GM11168 (cell line): ENCODE measurements around the gene NUAK2.
"Not testable (repeated sequence)": the region's sequence is repeated elsewhere in the genome, so short reads cannot be mapped to it uniquely, and the experiment has no call there.

Experiments
- in situ Hi-C: fragments of 300-500 bp; cut with MboI; formaldehyde crosslinking; loops from one replicate; pipeline ENCODE4 v1.12.0; 2022; ENCODE audit warnings: low sequenced_read_pairs; ENCODE audit not compliant: unreplicated experiment

Gene NUAK2

DNA sequence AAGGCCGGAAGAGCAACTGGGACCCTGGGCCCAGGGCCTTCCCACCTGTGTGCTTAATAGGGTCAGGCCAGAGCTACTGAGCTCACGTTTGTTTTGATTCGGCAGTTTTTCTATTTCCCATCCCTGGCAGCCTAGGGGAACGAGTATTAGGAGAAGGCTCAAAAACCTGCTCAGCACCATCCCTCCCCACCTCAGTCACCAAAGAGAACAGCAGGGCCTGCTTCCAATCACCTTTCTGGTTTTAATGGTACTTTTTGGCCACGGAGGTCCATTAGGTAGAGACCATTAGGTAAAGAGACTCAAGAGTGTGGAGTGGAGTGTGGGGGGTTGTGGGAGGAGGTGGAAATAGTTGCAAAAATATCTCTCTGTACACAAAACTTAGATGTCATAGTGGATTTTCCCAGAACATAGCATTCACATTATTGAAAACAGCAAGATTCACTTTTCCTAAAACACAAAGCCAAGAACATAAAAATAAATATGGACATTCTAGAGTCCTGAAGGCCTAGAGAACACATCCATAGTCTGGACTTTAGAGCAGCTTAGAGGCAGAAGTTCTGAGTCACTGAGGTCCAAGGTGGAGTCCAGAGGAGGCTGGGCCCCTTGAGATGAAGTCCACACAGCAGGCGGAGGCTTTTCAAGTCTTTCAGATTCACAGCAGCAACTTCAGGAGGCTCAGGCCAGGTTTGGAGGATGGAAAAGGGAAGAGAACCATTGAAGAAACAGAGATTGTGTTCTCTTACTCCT is 19.5 kb downstream of the NUAK2 start:
- in situ Hi-C loops, result no loop called here

DNA sequence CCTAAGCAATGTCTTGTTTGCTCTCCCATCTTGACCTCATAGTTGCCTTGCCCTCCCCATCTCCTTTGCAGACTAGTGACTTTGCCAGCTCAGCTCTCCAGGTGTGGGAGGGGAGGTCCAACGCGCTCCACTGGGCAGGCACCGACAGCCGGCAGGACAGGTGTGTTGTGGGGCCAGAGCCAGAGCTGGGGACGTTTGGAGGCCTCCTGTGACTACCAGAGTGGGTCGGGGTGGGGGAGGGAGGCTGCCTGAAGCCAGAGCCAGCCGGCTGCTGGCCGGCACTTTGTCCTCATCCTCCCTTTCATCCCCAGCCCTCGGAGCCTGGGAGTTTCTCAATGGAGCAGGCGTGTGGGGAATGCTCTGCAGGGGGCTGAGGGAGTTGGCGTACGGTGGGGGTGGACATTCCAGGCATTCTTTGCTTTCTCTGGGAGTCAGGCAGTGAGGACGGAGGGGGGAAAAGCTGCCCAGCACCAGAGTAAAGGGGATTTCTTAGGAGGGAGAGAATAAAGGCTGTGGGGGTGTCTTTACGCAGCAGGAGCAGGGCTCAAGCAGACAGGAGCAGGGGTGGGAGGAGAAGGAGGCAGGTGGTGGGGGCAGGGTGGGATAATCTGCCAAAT is 20.2 kb downstream of the NUAK2 start:
- in situ Hi-C loops, result no loop called here

DNA sequence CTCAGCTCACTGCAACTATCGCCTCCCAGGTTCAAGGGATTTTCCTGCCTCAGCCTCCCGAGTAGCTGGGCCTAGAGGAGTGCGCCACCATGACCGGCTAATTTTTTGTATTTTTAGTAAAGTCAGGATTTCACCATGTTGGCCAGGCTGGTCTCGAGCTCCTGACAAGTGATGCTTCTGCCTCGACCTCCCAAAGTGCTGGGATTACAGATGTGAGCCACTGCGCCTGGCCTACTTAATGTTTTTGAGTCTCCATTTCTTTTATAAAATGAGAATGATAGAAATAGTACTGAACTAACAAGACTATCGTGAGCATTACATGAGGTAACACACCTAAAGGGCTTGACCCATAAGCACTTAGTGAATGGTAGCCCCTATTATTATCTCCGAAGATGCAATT is 21.4 kb downstream of the NUAK2 start:
- in situ Hi-C loops, result no loop called here

DNA sequence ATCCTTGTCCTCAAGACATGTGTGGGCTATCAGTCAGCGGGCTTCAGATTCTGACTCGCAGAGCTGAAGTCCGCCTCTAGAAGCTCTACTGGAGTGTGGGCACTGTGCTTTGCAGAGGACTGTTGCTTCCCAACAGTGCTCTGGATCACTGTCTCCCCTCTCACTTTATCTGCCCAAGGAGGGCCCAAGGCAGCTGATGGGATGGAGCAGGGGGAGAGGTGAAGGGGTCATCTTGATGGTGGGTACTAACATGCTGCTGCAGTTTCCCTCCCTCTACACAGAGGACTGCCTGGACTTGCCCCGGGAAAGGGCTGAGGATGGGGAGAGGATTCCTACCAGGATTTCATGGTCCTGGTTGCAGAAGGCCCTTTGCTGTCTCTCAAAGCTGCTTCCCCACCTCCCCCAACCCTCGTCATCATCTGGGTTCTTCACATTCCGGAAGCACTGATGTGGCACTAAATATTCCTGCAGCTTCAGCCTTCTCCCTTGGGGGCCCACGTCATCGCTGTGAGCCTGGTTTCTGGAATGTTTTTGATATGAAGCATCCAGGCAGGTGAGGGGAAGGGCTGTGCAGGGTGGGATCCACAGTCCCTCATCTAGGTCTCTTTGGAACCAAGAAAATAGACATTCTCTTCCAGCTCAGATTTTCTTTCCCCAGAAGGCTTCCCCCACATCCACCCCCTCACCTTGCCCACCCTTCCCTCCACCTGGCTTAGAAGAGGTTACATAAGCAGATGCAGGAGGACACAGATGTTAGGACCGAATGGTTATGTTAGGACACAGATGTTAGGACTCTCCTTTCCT is 23.2 kb downstream of the NUAK2 start:
- in situ Hi-C loops, result no loop called here

DNA sequence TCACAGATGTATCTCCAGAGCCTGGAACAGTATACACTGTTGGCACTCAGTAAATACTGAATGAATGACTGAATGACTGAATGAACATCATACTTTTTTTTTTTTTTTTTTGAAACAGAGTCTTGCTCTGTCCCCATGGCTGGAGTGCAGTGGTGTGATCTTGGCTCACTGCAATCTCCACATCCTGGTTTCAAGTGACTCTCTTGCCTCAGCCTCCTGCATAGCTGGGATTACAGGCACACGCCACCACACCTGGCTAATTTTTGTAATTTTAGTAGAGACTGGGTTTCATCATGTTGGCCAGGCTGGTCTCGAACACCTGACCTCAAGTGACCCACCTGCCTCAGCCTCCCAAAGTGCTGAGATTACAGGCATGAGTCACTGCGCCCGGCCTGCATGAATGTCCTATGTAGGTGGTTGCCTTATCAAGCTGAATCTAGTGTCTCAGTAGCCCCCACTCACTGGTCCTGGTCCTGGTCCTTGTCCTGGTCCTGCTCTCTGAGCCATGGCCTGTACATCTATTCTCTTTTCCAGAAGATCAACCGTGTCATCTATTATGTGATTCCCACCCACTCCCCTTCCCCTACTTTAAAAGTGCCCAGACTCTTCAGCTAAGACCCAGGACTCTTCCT is 23.9 kb downstream of the NUAK2 start:
- in situ Hi-C loops, result not testable (repeated sequence)

DNA sequence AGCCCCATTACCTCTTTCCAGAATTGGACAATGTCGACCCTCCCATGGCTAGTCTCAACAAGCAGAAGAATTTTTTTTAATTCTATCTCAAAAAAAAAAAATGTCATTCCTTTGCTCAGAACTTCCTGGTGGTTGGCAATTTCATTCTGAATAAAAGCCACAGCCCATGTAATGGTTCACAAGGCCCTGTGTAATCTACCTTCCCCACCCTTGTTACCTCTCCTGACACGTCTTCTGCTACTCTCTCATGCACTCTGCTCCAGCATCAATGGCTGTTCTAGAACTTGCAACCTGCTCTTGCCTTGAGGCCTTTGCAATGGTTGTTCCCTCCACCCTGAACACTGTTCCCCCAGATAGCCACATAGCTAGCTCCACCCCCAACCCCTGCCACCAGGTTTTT is 25.4 kb downstream of the NUAK2 start:
- in situ Hi-C loops, result no loop called here

DNA sequence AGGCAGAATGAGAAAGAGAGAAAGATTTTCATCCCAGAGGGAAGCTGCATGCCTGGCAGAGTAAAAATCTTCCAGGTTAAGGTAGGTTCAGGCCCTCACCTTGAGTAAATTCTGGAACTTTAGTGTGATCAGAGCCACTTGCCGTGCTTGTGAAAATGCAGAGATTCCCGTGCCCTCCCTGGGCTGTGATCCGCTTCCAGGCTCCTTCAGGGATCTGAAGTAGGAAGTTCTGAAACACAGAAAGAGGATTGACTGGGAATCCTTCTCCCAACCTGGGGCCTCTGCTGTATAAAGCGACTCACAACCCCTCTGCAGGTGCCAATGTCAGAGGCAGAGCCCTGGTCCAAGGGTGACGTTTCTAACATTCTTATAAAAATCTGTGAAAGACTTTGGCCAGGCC is 26.6 kb downstream of the NUAK2 start:
- in situ Hi-C loops, result no loop called here

DNA sequence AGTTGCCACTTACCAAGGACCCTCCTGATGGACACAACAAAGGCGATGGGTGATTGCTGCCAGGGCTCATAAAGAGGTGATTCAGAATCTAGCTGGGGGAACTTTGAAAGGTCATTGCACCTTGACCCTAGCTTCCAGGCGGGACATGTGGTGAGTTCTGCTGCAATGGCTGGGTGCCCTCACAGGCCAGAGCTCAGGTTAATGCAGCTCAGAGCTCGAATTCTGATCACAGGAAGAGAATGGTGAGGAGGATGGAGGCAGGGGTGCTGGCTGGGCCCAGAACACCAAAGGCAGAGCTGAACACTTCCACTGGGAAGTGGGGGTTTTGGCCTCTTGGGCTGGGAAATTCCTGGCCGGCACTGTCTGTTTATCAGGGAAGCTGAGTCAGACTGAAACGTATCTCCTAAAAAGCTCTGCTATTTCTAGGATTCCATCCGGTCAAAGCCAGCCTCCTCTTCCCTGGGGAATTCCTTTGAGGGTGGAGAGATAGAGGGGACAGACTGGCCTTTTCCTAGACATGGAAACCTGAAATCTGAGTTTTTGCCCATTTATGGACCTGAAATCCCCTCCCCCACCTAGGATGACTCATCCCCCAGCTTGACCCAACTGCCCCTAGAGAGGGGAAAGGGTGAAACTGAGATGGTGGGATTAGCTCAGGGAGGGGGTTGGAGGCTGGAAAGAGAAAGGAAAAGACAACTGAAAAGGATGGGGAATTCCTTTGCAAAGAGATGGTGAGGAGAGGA is 27.2 kb downstream of the NUAK2 start:
- in situ Hi-C loops, result no loop called here

DNA sequence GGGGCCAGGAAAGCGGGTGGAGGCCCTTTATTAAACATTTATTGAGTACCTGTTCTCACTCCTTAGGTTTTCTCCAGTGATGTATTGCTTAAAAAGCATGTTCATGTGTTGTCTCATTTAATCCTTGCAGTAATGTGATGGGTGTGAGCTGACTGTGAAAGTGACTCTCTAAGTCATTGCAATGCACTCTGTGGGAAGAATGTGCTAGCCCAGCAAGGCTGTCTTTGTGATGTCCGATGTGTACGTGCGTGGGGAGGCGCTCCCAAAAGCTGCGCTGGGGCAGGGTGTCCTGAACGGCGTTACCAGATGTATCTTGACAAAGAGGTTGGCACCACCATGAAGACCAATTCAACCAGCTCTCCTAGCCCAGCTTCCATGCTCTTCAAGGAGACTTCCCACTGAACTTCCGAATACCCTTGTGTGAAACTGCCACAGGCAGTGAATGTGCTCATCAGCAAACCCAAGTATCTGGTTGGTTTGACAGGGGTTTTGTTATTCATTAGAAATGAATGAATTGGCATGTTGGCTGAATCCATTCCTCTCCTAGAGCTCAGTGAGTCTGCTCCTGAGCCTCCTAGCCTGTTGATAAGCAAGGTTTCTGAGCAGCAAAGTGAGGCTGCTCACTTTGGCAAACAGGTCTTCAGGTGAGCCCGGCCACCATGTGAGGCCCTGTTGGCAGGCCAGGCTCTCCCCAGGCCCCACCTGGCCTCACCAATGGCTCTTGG is 28.0 kb downstream of the NUAK2 start:
- in situ Hi-C loops, result no loop called here

DNA sequence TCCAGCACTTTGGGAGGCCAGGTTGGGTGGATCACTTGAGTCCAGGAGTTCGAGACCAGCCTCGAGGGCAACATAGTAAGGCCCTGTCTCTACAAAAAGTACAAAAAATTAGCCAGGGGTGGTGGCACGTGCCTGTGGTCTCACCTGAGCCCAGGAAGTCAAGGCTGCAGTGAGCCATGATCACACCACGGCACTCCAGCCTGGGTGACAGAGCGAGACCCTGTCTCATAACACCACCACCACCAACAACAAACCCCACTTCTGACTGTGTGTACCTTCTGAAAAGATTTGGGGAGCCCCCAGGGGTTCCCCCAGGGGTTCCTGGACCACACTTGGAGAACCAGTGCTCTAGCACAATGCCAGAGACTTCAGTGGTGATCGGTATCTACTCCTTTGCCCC is 29.9 kb downstream of the NUAK2 start:
- in situ Hi-C loops, result no loop called here

DNA sequence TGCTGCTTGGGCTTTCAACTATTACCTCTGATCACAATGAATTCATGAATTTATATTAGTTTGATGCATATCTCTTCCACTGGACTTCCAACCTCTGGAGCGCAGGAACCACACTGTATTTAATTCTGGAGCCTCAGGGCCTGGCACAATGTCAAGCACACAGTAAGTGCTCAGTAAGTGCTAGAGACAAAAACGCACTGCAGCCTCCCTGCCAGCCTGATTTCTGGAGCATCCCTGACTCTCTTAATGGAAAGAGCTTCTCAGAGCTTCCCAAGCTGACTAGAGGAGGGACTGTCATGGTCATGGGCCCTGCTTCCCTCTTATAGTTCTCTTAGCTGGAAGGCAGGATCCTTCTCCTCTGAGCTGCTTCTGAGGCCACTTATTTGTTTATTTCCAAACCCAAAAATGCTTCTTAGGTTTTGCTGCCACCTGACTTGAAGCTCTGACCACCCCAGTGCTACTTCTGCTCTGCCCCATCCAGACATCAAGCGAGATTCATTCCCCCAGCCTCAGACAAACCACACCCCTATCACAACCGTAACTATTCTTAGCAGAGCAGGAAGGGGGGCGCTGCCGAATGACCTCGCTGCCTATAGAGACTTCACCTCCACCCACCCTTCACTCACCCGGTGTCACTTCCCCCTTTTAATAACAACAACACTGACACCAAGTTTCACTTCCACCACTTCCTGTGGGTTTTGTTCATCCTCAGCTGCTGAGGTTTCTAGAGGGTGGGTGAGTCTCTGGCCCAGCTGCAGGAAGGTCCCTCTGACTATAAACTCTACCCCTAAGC is 33.6 kb downstream of the NUAK2 start:
- in situ Hi-C loops, result no loop called here

DNA sequence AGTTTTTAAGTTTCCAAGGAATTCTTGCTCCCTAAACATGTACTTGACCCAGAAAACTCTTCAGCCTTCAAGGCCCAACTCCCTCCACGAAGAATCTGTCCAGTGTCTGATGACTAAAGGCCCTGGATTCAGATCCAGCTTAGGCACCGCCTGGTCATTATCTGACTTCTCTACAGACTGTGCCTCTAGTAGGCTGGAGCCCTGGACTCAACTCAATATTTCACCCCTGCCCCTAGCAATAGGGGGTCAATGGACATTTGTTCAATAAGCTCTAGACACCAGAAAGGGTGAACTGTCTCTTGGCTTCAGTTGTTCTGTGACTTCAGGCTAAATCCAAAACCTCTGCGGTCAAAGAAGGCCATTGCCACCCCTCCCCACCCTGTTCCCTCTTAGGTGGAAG is 34.5 kb downstream of the NUAK2 start:
- in situ Hi-C loops, result no loop called here

DNA sequence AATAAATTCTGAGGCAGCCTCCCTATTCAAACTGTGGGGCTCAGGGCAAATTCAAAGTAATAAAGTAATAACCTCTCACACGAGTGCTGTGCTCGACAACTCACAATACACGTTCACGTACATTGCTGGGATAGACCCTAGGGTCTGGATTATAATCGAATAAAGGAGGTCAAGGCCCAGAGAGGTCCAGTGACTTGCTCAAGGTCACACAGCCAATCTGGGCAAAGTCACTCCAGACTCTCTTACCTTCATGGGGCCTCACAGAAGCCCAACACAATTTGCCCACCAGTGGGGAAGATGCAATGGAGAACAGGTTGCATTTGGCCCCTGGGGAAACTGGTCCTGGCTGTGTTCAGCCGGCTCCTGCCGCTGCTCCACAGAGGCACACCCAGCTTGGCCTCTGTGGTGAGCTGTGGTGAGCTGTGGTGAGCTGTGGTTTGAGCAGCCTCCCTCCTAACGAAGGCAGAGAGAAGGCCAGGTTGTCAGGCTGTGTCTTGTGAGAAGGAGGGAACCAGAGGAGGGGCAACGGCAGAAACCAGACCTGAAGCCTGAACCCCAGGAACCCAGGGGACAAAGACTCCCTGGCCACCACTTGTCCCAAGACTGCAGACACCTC is 35.1 kb downstream of the NUAK2 start:
- in situ Hi-C loops, result no loop called here

DNA sequence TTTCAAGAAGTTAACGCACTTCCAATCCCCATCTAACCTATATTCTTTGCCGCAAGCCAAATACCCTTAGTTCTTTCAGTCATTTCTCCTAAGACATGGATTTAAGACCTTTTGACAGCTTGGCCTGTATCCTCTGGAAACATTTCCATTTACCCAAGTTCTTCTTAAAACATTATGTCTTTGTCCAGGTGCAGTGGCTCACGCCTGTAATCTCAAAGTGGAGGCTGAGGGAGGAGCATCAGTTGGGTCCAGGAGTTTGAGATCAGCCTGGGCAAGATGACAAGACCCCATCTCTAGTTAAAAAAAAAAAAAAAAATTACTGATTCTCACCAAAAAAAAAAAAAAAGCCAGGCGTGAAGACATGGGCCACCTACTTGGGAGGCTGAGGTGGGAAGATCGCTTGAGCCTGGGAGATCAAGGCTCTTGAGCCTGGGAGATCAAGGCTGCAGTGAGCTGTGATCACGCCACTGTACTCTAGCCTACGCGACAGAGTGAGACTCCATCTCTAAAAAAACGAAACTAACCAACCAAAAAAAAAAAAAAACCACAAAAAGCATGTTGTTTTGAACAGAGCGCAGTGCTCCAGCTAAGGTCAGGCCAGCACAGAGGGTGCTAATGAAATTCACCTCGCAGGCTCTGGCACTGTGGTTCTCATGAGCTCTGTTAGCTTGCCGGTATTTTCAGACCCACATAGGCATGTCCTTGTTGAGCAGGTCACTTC is 36.0 kb downstream of the NUAK2 start:
- in situ Hi-C loops, result no loop called here

DNA sequence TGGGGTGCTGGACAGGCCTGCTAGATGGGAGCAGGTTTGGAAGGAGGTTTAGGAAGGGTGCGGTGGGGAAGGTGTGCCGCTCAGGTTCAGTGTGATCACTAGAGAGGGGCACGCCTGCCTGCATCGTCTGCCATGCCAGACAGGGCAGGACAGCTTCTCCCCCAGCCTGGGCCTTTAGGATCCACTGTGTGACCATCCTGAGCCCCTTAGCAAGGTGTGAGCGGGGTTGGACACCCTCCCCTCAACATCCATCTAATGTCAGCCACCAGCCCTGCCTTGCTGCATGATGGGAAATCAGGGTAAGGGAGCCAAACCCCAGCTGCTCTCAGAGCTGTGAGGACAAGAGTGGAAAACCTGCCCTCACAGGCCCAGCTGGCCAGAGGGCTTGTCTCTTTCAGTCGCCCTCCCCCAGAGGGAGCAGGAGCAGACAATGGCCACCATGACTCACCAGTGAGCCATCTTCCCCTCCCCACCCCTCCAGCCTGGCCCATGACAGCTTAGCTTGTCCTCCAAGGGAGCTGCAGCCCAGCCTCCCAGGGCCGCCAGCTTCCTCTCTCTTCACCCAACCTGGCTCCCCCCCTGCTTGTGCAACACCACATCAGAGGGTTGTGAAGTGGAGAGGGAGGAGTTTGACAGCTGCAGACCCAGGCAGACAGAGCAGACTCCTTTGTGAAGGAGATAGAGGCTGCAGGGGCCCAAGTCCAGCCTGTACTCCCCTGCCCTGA is 37.0 kb downstream of the NUAK2 start:
- in situ Hi-C loops, result loop anchor here (5.0 kb wide), 1 partner anchor 38 kb away; the partner anchor contains the start of gene NUAK2

DNA sequence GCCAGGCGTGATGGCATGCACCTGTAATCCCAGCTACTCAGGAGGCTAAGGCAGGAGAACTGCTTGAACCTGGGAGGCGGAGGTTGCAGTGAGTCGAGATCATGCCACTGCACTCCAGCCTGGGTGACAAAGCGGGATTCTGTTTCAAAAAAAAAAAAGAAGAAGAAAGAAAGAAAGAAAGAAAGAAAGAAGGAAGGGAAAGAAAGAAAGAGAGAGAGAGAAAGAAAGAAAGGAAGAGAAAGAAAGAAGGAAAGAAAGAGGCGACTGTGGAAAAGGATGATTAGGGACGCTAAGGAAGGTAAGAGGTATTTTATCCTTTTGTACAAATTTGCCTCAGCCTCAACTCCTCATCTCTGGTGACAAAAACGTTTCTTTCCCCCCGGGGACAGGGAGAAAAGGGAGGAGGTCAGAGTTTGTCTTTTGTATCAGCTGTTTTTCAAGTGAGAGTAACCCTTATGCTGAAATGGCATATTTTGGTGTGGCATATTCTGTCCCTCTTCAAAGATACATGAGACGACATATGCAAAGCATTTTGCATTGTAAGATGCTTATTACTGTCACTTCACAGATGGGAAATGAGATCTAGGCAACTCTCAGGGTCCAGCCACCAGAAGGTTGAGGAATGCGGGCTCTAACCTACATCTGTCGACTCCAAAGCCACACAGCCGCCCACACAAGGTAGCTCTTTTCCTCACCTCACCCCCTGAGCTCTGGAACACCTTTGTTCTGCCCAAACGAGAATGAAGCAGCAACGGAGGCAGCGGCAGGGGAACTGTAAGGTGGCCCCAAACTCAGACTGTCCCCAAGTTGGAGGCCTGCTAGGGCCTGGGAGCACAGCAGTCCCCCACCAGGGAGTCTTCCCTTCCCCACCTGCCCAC is 38.0 kb downstream of the NUAK2 start:
- in situ Hi-C loops, result loop anchor here (5.0 kb wide), 1 partner anchor 39 kb away; the partner anchor contains the start of gene NUAK2
